ENCODE data around the gene POGZ.
A peak's percentile ranks its signal among the peaks of the same experiment; 100 is the strongest.
"Not testable (repeated sequence)": the region's sequence is repeated elsewhere in the genome, so short reads cannot be mapped to it uniquely, and the experiment has no call there.

Gene POGZ

DNA sequence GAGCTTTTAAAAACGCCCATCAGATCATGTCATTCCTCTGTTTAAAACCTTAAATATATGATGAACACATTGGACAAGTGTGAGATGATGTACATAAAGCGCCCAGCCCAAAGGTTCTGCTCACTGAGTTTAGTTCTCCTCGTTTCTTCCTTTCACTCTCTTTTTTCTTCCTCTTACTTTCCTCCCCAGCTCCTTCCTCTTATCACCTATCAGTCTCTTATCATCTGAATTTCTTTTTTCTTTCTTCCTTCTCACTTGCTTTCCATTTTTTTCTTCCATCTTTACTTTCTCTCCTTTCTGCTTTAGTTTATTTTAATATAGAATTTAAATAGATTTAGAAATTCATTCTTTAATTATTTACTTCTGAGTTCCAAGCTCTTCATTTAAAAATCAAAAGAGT lies 17.8 kb upstream of the POGZ start:
- DNase-seq = no peak

DNA sequence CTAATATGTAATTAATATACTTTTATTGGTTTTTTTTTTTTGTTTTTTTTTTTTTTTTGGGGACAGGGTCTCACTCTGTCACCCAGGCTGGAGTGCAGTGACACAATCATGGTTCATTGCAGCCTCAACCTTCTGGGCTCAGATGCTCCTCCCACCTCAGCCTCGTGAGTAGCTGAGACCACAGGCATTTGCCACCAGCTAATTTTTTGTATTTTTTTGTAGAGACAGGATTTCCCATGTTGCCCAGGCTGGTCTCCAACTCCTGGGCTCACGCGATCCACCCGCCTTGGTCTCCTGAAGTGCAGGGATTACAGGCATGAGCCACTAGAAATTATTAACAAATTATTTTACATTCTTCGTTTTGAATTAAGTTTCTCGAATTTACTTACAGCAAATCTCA lies 16.8 kb upstream of the POGZ start:
- no peak for DNase-seq

DNA sequence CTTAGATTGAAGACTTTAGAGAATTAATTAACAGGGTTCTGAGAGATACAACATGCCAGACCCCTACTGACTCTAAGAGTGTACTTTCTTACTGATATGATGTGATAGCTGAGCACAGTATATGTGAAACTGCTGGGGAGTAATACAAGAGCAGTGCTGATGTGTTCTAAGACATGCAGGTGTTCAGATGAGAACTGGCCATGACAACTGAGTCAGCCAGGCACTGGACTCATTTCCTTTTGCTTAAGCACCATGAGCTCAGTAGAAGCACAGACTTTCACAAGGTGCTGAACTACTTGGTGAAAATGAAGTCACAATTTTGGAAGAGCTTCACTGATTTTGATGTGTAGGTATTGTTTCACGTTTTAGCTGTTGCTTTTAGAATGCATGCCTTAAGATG lies 15.9 kb upstream of the POGZ start:
- no peak for DNase-seq

DNA sequence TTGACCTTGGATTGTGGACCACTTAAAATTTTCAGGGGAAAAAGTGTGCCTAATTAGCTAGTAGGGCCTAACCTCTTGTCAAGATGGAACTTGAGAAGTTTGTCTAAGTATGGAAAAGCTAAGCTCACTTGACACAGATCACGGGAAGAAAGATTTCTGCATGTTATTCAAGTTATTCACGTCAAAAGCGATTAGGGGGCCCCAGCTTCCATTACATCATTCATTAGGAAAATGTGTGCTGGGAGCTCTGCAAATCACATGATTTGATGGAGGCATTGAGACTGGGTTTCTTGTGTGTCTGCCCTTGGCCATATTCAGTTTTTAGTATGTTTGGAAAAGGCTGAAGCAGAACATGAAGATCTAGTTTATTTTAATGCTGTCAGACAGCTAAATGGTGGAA lies 15.5 kb upstream of the POGZ start:
- DNase-seq = no peak

DNA sequence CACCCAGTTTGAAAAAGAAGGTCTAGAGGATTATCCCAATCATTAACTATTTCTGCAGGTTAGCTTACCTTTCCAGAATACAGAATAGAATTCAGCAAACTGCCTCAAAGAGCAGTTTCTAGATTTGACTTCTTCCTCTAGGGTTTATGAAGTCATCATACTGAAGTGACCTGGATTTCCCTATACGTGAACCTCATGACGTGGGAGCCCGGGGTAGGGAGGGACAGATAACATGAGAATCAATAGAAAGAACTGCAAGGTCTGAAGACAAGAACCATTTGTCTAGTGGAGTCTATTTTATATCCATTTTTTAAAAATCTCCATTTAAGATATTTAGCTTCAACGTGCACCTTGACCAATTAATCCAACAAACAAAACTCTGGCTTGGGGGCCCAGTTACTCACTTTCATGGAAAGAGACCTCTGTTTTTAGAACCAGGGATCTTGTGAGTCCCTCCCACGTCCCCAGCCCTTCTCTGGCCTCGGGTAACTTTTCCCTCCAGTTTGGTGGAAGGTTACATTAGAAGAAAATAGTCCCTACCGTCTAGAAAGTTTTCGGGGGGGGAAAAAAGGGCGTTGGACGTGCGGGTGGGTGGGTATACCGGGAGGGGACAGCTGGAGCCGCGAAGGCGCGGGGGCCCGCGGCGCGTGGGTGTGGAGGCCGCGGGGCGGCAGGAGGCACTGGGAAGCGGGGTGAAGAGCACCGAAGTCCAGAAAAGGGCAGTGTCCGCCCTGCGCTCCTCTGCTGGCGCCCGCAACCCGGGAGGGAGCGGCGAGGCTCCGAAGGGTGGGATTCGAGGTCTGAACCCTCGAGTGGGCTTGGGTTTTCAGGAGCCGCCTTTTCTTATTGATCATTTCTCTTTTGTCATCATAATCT lies 13.8 kb upstream of the POGZ start:
- DNase-seq = no peak

DNA sequence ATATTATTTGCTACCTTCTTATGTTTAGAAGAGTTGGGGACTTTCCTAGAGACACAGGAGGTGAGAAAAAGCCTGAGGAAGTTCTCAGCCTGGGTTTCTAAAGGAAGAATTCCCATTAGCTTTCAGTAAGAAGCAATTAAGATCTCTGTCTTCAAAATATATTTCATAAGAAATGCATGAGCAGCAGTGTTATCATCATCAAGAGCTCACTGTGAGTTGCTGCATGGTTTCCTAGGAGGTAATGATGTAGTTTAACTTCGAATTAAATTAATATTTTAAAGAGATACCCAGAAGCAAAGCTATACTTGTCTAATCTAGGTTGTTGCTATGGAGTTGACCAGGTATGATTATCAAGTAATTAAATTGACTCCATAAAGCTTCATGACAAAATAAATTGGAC lies 5.7 kb upstream of the POGZ start:
- no peak for DNase-seq

DNA sequence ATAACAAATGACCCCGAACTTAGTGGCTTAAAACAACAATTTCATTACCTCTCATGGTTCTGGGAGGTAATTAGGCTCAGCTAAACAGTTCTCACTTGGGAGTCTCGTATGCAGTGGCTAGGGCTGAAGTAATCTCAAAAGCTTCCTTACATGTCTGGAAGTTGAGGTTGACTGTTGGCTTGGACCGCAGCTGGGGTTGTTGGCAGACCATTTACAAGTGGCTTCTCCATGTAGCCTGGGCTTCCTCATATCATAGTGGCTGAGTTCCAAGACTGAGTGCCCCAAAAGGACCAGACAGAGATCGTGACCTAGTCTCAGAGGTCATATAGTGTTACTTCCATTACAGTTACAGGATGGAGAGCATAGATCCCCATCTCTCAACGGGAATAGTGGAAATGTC lies 2.4 kb upstream of the POGZ start:
- no peak for DNase-seq

DNA sequence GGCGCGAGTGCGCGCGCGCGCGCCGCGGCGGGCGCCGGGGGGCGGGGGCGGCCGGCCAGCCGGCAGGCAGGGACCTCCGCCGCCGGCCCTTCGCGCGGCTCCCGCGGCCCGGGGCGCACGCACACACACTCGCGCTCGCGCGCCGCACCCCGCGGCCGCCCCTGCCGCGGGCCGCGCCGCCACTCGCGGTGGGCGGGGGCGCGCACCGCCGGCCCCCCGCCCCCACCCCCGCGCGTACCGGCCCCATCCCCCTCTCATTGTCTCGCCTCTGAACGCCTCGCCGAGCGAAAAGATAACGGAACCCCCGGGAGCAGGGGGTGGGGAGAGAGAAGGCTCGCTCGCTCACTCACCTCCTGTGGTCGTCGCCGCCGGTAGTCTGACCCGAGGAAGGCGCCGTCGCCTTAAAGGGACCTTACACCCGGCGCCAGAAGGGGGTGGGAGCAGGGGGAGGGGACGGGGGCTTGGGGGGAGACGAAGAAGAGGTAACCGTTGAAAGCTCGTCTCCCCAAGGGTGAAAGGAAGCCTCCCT lies 428 bp downstream of the POGZ start:
- no peak for DNase-seq

DNA sequence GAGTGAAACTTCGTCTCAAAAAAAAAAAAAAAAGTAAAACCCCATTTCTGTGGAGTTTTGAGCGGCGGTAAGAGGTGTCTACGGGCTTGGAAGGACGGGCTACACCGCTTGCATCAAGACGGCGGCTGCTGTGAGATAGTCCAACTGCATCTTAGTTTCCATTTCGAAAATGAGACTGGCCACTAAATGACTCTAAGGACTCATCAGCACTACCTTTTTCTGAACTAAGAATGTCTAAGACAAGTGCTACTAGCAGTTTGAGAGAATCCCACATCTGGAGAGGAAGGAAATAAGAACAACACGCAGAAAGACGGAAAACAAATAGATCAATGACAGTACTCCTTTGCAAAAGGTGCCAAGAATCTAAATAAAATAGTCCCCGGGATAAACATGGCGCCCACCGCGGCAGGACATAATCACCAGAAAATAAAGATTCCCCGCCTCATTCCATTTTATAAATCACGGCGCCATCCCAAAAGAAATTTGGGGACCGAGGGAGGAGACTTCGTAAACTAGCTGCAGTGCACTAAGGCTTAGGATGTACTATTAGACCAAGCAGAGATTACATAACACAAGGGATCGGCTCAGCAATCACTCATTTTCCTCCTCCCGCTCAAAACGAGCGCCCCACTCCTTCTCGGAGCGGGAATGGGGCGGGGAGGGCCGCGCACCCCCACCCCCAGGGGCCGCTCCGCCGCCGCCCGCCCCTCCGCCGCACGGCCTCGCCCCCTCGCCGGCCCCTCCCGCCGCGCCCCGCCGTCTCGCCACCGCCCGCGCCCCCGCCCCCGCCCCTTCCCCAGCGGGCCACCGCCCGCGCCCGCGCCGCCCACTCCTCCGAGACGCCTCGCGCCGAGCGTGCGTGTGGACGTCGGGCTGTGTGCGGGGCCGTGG lies 1.1 kb downstream of the POGZ start:
- DNase-seq = peak in 1 of 2 experiments; percentile 38

DNA sequence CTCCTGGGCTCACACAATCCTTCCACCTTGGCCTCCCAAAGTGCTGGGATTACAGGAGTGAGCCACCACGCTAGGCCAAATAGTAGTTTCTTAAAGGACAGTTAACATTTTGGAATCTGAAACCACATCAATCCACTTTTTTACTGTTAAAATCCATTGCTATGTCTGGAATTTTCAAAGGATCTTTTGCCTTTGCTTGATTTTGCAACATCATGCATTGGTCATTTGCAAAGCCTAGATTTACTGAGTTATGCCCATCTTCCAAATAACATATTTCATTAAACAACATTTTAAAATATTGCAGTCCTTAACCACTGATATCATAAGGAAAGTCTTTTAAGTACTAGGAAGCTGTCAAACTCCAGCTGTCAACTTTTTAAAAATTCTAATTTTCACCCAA lies 3.3 kb downstream of the POGZ start:
- no peak for DNase-seq

DNA sequence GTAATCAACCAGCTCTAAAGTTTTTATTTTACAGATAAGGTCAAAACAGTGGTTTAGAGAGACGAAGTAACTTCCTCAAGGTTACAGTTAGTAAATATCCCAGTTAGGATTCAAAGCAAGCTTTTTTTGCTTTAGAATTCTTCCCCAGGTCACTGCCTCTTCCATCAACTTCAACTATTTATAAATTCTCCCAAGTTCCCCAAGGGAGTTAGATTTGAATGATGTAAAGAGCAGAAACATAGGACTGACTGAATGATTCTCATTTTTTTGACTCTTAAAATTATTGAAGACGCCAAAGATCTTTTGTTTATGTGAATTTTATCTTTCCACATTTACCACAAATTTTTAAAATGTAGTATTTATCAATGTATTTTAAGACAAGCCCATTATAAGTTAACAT lies 4.1 kb downstream of the POGZ start:
- no peak for DNase-seq

DNA sequence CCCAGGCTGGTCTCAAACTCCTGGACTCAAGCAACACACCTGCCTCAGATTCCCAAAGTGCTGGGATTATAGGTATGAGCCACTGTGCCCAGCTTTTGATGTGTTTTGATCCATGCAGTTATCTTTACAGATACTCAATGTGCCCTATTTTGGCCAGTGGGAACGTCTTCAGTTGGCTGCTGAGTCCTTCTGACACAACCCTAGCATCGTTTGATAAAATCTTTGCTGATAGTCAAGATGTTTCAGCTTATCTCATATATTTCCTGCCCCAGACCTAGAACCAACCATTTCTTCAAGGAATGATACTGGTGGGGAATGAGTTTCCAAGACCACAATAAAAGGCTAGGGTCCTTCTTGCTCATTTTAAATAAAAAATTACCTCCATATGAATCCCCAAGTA lies 11.6 kb downstream of the POGZ start:
- DNase-seq = no peak

DNA sequence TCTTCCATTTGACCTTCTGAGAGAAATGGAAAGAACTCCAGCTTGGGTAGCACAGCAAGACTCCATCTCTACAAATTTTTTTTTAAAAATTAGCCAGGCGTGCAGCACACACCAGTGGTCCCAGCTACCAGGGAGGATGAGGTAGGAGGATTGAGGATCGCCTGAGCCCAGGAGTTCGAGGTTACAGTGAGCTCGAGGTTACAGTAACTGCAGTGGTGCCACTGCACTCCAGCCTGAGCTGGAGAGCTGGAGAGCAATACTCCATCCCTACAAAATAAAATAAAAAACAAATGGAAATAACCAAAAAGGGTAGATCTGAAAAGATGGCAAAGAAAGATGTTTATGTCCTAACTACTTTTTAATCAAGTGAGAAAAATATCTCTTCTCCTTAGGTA lies 14.5 kb downstream of the POGZ start:
- no peak for DNase-seq

DNA sequence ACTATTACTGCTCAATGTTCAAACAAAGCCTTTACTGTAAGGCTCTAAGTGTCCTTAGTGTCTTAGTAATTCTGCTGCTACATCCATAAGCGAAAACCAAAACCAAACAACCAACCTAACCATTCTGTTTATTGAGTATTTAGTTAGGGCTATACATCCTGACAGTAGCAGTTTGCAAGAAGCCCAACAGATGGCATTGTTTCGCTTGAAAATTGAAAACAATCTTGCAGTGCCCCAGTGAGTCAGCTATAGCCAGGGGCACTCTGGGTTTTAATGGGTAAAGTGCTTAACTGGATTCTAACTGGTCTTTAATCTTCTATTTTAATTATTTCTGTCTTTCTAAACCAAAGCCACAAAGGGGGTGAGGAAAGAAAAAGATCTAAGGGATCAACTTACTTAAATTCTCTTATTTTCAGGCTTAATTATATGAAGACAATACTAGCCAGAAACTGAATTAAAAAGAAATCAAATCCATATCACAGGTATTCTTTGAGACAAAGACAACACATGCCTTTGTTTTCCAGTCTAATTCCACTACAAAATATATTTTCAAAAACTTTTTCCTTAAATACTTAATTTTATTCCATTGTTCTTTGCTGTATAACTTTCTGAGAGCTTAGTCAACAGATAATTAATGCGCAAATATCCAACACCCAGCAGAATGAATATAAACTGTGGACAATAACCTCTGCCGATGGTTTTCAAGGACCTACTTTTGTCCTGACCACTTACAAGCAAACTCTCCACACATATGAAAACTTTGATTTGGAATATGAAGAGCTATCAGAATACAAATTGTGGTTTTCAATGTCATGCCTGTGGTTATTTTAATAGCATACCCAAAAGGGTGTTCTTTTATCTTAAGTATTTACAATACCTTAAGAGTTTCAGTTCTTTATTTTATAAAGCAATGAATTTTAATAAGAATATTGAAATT lies 15.2 kb downstream of the POGZ start:
- DNase-seq = peak in 1 of 2 experiments; percentile 43

DNA sequence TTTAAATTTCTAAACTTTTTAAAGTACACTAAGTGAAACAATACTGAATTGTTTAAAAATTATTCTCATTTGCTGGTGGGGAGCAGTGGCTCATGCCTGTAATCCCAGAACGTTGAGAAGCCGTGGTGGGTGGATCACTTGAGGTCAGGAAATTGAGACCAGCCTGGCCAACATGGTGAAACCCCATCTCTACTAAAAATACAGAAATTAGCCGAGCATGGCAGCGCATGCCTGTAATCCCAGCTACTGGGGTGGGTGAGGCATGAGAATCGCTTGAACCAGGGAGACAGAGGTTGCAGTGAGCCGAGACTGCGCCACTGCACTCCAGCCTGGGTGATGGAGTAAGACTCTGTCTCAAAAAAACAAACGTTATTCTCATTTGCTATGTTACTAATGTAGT lies 21.9 kb downstream of the POGZ start:
- DNase-seq = not testable (repeated sequence)

DNA sequence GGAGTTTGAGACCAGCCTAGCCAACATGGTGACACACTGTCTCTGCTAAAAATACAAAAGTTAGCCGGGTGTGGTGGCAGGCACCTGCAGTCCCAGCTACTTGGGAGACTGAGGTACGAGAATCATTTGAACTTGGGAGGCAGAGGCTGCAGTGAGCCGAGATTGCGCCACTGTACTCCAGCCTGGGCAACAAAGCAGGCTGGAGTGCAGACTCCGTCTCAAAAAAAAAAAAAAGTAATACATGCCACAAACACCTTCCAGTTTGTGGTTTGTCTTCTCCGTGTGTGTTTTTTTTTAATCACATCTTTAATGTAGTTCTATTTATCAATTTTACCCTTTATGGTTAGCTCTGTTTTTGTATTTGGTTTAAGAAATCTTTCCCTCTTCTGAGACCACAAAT lies 22.3 kb downstream of the POGZ start:
- no peak for DNase-seq

DNA sequence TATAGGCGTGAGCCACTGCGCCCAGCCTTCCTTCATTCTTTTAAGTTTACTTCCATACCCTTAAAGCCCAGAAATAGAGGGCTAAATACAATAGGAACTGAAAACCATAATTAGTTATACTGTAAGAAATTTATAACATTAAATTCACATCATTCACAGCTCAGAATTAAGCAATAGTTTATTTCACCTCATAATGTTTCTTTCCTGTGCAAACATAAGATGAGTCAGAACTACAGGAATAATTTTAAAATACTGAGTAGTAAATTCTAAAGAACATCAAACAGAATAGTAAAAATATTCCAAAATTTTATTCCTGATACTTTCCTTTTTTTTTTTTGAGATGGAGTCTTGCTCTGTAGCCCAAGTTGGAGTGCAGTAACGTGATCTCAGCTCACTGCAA lies 24.1 kb downstream of the POGZ start:
- no peak for DNase-seq

DNA sequence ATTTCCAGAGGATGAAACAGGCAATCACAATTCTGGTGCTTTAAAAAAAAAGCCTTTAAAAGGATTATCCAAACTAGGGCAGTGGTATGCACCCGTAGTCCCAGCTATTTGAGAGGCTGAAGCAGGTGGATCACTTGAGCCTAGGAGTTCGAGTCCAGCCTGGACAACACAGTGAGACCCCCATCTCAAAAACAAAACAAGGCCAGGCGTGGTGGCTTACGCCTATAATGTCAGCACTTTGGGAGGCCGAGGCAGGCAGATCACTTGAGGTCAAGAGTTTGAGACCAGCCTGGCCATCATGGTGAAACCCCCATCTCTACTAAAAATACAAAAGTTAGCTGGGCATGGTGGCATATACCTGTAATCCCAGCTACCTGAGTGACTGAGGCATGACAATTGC lies 25.5 kb downstream of the POGZ start:
- not testable (repeated sequence) for DNase-seq

DNA sequence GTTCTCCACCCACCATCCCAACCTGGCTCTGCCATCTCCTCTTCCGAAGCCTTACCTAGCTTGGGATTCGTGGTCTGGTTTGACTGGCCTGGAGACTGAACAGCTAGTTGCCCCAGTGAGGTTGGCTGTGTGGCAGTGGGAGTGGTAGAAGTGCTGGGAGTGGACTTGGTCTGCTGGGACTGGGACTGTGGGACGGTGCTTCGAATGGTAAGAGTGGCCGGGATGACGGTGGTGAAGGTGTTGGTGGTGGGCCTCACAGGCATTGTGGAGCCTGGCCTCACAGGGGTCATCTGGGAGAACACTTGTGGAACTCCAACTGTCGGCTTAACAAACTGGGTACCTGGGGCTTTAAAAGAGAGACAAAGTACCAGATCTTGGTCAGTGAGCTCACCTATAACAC lies 31.2 kb downstream of the POGZ start:
- no peak for DNase-seq

DNA sequence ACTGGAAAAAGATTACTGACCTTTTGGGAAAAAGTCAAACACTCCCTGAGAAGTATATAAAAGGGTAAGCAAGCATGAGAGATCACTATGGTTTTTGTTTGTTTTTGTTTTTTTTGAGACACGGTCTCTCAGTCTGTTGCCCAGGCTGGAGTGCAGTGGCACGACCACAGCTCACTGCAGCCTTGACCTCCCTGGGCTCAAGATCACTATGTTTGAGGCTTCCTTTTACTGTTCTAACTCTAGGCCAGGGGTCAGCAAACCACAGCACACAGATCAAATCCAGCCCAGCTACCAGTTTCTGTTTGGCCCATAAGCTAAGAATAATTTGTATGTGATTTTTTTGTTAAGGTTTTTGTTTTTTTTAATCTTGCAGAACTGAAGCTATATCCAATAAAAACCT lies 34.2 kb downstream of the POGZ start:
- no peak for DNase-seq

DNA sequence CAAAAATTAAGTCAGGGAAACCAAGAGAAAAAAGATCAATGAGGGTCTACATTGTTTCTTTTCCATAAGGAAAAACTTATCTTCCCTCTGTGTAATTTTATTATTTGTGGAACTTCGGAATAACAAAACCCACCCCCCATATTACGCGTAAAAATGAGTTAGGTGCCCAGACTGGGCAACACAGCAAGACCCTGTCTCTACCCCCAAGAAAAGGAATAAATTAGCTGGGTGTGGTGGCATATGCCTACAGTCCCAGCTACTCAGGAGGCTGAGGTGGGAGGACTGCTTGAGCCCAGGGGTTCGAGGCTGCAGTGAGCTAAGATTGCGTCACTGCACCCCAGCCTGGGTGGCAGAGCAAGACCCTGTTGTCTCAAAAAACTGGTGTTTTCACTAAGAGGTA lies 39.5 kb downstream of the POGZ start:
- no peak for DNase-seq

DNA sequence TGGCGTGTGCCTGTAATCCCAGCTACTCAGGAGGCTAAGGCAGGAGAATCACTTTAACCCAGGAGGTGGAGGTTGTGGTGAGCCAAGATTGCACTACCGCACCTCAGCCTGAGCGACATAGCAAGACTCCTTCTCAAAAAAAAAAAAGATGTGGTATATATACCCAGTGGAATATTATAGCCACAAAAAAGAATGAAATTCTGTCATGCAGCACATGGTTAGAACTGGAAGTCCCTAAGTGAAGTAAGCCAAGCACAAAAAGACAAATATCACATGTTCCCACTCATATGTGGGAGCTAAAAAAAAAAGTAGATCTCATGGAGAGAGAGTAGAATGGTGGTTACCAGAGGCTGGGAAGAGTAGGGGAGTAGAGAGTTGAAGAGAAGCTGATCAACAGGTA lies 41.2 kb downstream of the POGZ start:
- no peak for DNase-seq

DNA sequence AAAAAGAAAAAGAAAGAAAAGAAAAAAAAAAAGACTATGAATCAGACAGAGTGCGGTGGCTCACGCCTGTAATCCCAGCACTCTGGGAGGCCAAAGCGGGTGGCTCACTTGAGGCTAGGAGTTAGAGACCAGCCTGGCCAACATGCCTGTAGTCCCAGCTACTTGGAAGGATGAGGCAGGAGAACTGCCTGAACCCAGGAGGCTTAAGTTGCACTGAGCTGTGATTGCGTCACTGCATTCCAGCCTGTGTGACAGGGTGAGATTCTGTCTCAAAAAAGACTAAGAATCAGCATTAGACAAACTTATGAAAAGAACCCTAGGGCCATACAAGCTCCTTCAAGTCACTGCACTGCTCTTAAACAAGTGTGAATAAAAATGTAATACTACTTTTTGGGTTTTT lies 43.1 kb downstream of the POGZ start:
- DNase-seq = no peak

Data from cerebellar nuclear complex (tissue), 1 donor.